ENCODE data around the gene KLHL29.
A peak's percentile ranks its signal among the peaks of the same experiment; 100 is the strongest.

KLHL29 gene

DNA sequence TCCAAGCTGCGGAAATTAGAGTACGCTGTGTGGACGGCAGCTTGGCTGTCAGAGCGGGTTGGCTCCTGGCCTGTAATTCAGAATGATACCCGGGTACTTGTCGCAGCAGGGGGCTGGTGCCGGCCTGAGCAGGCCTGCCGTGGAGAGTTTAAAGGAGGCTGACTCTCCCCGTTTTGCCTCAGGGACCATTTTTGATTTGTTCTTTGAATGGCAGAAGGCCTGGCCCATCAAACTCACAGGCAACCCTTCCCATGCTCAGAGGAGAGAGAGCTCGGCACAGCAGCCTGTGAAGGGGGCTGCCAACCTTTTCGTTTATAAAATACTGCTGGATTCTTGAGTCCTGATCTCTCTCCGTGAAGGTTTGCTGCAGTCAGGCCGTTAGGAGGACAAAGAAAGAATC is 151.3 kb downstream of the KLHL29 start:
- peak; percentile 80 to 86 for DNase-seq

- no peak for DNase-seq
These were observed 153.0 kb downstream of the KLHL29 start for GRCh38 chr2:23537991-23538390.

- DNase-seq = no peak
These were observed 153.6 kb downstream of the KLHL29 start for GRCh38 chr2:23538566-23538965.

DNA sequence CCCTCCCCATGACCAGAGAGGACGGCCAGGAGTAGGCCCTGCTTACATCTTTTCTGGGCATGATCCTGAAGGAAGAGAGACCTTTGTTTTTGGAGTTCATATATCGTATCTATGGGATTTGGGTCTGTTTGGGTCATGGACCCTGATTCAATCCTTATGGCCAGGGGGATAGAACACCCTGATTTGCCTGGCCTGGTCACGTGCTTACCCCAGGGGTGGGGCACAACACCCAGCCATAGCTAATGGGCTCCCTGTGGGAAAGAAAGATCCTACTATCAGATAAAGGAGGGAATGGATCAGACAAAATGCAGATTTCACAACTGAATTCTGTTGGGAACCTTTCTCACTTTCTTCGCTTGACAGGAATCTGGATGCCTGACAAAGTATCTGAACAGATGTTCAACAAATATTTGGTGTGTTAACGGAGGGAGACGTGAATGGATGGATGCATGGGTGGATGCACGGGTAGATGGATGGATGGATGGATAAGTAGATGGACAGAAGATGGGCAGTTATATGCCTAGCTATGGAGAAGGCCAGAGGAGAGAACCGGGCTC is 155.9 kb downstream of the KLHL29 start:
- no peak for DNase-seq

- DNase-seq = peak; percentile 63 to 86
These were observed 156.7 kb downstream of the KLHL29 start for GRCh38 chr2:23541503-23542229.

- DNase-seq = no peak
These were observed 157.3 kb downstream of the KLHL29 start for GRCh38 chr2:23542230-23542789.

DNA sequence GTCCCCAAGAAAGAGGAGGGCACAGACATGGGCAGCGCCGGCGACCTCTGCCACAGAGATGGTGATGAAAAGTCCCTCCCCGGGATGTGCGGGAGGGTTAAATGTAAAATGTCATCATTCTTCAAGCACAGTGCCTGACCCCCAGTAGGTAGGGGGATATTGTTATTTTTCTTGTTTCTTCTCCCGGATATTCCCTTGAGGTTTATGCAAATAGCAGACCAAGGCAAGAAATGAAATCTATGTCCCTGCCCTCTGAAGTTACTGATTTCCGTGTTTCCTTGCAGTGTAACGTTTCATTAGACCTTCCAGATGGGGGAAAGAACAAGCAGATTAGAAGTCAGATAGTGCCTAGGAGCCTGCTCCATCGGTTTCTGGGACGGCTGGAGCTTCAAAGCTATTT is 158.3 kb downstream of the KLHL29 start:
- no peak for DNase-seq

- DNase-seq = no peak
These were observed 158.7 kb downstream of the KLHL29 start for GRCh38 chr2:23543728-23544127.

DNA sequence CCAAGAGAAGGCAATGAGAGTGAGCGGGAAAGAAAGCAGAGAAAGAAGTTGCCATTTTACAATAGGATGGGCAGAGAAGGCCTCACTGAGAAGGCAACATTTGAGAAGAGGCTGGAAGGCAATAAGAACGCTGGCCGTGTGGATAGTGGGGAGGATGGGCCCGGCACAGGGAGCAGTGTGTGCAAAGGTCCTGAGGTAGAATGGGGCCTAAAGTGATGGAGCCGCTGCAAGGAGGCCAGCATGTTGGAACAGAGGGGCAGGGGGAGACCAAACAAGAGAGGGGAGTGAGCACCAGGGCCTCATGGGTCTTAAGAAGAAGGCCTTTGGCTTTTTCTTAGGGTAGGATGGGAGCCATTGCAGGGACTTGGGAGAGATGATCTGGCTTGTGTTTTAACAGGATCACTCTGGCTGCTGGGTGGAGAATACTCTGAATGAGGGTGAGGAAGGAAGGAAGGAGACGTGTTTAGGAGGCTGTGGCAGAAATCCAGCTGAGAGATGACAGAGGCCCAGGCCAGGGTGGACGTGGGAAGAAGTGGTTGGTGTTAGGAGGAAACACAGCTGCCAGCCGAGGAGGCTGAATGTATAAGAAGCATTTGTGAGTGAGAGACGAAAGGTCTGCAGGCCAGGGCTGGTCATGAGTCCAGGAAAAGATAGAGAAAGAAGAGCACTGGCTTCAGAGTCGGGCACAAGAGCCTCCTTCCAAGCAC is 159.8 kb downstream of the KLHL29 start:
- no peak for DNase-seq

DNA sequence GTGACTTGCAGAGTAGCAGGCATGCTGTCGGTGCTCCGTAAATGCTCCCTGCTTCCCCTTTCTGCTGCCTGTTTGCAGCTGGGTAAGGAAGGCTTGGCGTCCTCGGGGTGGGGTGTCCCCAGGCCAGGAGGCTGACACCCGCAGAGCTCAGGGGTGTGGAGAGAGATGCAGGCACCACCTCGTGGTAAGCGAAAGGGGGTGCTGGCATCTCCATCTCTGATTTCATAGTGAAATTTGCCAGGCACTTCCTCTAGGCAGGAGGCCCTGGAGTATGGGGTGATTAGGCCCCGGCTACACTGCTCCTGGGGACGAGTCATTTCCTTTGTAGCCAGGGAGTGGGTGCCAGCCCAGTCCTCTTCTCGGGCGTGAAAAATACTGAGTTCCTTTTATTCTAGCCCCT is 160.4 kb downstream of the KLHL29 start:
- DNase-seq = peak; percentile 82 to 91

GRCh38 chr2:23545811-23546210 is 160.8 kb downstream of the KLHL29 start:
- DNase-seq = peak; percentile 14 to 70

- DNase-seq = no peak
These were observed 161.9 kb downstream of the KLHL29 start for GRCh38 chr2:23546913-23547312.

GRCh38 chr2:23547725-23548124 is 162.7 kb downstream of the KLHL29 start:
- peak in 1 of 2 experiments; percentile 33 for DNase-seq

- DNase-seq = peak in 1 of 2 experiments; percentile 46
These were observed 163.3 kb downstream of the KLHL29 start for GRCh38 chr2:23548143-23548769.

GRCh38 chr2:23549051-23549450 is 164.1 kb downstream of the KLHL29 start:
- DNase-seq = peak; percentile 91 to 98

DNA sequence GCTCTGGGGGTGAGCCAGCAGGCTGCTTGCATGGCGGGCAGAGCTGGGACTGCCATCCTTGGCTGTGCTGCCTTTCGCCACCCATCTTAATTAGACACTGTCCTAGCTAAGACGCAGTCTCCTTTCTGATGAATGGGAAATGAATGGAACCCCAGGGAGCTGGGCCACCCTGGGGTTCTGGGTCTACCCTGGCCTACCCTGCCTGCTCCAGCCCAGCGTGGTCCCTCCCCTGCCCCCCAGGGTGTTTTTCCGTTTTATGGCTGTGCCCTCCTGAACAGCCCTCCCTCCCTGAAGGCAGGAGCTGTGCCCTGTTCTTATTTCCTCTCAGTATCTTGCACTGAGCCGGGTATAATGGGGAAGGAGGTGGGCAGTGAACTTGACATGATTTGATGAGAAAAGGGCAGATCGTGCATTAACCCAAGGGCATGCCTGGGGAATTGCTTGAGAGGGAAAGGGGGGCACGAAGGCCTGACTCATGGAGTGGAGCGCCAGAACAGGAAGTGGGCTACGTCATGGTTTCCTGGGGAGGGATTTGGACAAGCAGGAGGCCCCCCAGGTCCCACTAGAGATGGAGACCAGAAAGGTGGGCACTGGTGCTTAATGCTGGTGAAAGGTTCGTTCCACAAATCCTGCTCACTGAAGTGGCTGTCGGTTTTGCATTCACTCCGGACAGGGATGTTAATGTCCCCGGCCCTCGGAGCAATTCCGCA is 165.0 kb downstream of the KLHL29 start:
- peak; percentile 81 to 96 for DNase-seq

DNA sequence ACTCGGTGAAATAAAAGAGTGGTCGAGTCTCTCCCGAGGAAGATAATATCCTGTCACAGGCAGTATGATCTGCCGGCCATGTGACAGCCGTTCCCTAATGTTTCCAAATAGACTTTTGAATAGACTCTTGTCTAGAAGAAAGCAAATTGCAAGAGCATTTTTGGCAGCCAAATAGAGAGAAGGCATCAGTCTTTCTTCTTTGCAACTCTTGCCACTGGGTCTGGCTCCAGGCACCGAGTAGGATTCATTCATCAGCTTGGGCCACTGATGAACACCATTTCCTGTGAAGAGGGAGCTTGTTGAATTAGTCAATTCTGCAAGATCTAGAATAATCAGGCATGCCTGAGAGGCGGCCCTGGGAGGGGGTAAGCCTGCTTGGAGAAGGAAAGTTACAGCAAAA is 165.6 kb downstream of the KLHL29 start:
- DNase-seq = peak in 1 of 2 experiments; percentile 53

- DNase-seq = no peak
These were observed 166.9 kb downstream of the KLHL29 start for GRCh38 chr2:23551875-23552274.

- DNase-seq = no peak
These were observed 168.6 kb downstream of the KLHL29 start for GRCh38 chr2:23553561-23553960.

DNA sequence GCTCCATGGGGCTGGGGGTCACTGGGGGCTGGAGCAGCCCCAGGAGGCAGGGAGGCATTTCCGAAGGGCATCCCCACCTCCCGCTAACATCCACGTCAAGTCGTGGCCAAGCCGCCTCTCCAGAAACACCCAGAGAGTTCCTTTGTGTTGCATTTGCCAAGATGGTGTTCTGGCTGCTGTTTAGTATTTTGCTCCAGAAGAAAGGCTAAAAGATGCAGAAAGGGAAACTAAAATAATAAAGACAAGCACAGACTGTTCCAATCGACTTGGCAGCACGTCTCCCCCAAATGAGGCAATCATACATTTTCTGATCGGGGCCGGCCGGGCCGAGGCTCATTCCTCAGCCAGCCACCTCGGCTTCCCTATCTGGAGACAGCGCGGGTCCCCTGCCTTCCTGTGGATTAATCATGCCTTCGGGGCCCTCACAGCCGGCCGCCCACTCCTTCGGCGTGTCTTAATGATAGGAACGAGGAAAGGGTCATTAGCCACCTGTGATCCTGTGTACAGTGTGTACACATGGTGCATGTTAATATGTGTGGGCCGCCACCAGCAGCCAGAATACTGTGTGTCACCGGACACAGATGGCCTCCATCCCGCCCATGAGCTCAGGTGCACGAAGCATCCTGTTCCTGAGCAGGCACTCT is 169.2 kb downstream of the KLHL29 start:
- peak; percentile 61 to 84 for DNase-seq

GRCh38 chr2:23555944-23556343 is 171.0 kb downstream of the KLHL29 start:
- no peak for DNase-seq

- DNase-seq = peak; percentile 96 to 99
These were observed 171.9 kb downstream of the KLHL29 start for GRCh38 chr2:23556929-23557328.

Data from NCI-H2081 (cell line).